Measurements from ENCODE around the gene PROB1. TPM values are rescaled to one million over a fixed set of nuclear protein-coding genes. Genes with fewer than 3 reads are reported as not detected.
A peak's percentile ranks its signal among the peaks of the same experiment; 100 is the strongest.
"Not testable (repeated sequence)": the region's sequence is repeated elsewhere in the genome, so short reads cannot be mapped to it uniquely, and the experiment has no call there.

The PROB1 gene
- total RNA-seq, 2 donors from 2014 or later: 0.42 to 0.55 TPM

GRCh38 chr5:139360384-139360783 is 34.5 kb downstream of the PROB1 start:
- intact Hi-C loops (cut with DNase I, micrococcal nuclease): no loop called here
- ATAC-seq (no peak), DNase-seq (no peak)

GRCh38 chr5:139358064-139358463 is 36.8 kb downstream of the PROB1 start:
- no peak for ATAC-seq
- DNase-seq: no peak
- intact Hi-C loops (cut with DNase I, micrococcal nuclease): no loop called here

GRCh38 chr5:139355900-139356299 is 39.0 kb downstream of the PROB1 start:
- ATAC-seq; intact Hi-C loops (cut with DNase I, micrococcal nuclease); DNase-seq: not testable (repeated sequence)

- DNase-seq: no peak
- intact Hi-C loops (cut with DNase I, micrococcal nuclease): no loop called here
These were observed 40.7 kb downstream of the PROB1 start for GRCh38 chr5:139354186-139354585.

GRCh38 chr5:139347863-139348262 is 47.0 kb downstream of the PROB1 start:
- DNase-seq; ATAC-seq; intact Hi-C loops (cut with DNase I, micrococcal nuclease): not testable (repeated sequence)

More at GRCh38 chr5:139354186-139354585, 40.7 kb downstream of the PROB1 start:
- ATAC-seq: no peak

- intact Hi-C loops (cut with DNase I, micrococcal nuclease); DNase-seq; ATAC-seq: not testable (repeated sequence)
These were observed 49.5 kb downstream of the PROB1 start for GRCh38 chr5:139345442-139345841.

- DNase-seq: no peak
- ATAC-seq: no peak
- intact Hi-C loops (cut with DNase I, micrococcal nuclease): no loop called here
These were observed 50.7 kb downstream of the PROB1 start for GRCh38 chr5:139344177-139344576.

DNA sequence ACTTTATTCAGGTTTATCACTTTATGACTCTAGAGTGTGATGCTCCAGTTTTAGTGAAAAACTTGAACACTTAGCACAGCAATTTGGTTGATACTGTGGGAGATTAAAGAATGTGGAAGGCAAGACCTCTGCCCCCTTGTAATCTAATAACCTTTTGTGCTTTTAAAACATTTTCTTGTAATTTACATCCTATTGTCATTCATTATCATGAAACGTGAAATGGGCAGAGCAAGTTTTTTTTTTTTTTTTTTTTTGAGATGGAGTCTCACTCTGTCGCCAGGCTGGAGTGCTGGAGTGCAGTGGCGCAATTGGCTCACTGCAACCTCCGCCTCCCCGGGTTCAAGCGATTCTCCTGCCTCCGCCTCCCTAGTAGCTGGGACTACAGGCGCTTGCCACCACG is 51.4 kb downstream of the PROB1 start:
- DNase-seq (no peak), ATAC-seq (no peak)
- intact Hi-C loops (cut with DNase I, micrococcal nuclease): no loop called here

DNA sequence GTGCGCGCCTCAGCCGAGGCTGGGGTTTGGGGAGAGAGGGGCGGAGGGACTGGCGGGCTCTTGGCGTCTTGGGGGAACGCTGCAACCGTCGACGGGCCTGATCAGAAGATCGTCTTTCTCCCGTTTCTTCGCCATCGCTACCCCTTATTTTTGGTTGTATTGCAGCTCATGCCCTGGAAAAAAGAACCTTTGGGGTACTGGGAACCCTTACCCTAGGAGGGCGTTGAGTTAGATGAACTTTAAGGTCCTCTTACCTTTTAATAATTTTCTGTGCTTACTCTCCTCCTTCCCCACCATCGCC is 52.5 kb downstream of the PROB1 start:
- no peak for DNase-seq
- no peak for ATAC-seq
- intact Hi-C loops (cut with DNase I, micrococcal nuclease): no loop called here

- peak; percentile 97 to 98 for DNase-seq
- peak; percentile 94 for ATAC-seq
- intact Hi-C loops (cut with DNase I, micrococcal nuclease): no loop called here
These were observed 53.0 kb downstream of the PROB1 start, which contains the start of gene PAIP2 for GRCh38 chr5:139341689-139342422. Gene PAIP2, plus strand, starts transcription at chr5:139341854. Its CDS starts 21,931 bp downstream, at chr5:139363785.

DNA sequence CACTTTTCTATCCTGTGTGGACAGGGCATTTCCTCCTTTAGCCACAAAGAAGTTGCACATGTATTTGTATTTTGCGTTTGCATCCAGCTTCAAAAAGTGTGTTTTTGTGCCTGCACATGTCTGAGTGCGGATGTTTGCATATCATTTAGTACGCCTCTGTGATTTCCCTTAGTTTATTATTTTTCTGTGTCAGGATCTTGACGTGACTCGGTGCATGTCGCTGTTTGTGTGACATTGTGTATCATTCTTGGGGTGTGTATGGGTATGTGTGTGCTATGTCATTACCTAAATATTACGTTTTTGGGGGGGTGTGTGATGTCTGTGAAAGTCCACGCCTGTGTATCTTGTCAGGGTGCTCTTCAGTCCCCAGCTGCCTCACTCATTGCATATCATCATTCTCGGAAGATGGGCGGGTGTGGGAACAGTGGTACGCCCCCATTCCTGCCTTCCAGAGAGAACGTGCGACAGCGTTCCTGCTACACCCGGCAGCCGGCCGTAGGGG is 53.7 kb downstream of the PROB1 start:
- intact Hi-C loops (cut with DNase I, micrococcal nuclease): no loop called here
- DNase-seq (no peak), ATAC-seq (peak; percentile 2)

Other genes with a start within 250 kb of the PROB1 start
- 10 to 100 TPM; 29.9 to 33.0 TPM for gene SIL1, start 196.7 kb downstream of the PROB1 start, total RNA-seq
- 100 to 1,000 TPM in 1 of 2 donors, 10 to 100 TPM in 1; 98.4 to 106 TPM for gene MATR3, start 101.4 kb downstream of the PROB1 start, total RNA-seq
- 10 to 100 TPM; 28.0 to 47.5 TPM for gene PAIP2, start 53.2 kb downstream of the PROB1 start, total RNA-seq
- 1 to 10 TPM; 4.8 to 5.9 TPM for gene SLC23A1, start 11.8 kb downstream of the PROB1 start, total RNA-seq
- gene MZB1, start 5.2 kb downstream of the PROB1 start, total RNA-seq: 10 to 100 TPM in 1 of 2 donors, 1 to 10 TPM in 1; 6.0 to 36.9 TPM
- gene SPATA24, start 9.0 kb upstream of the PROB1 start, total RNA-seq: 1 to 10 TPM; 3.6 to 3.8 TPM
- 1 to 10 TPM; 2.4 to 4.6 TPM for gene DNAJC18, start 44.4 kb upstream of the PROB1 start, total RNA-seq
- 1 to 10 TPM; 3.9 to 4.5 TPM for gene ECSCR, start 67.6 kb upstream of the PROB1 start, total RNA-seq
- 1 to 10 TPM; 2.8 to 3.7 TPM for gene SMIM33, start 75.9 kb upstream of the PROB1 start, total RNA-seq
- gene STING1, start 87.7 kb upstream of the PROB1 start, total RNA-seq: 10 to 100 TPM; 25.0 to 55.6 TPM
- 100 to 1,000 TPM; 139 to 152 TPM for gene UBE2D2, start 166.2 kb upstream of the PROB1 start, total RNA-seq